Measurements from ENCODE around the gene FRY. TPM values are rescaled to one million over a fixed set of nuclear protein-coding genes. Genes with fewer than 3 reads are reported as not detected.

The FRY gene
- total RNA-seq, 1 experiment from 2014 or later = 1.3 TPM

DNA sequence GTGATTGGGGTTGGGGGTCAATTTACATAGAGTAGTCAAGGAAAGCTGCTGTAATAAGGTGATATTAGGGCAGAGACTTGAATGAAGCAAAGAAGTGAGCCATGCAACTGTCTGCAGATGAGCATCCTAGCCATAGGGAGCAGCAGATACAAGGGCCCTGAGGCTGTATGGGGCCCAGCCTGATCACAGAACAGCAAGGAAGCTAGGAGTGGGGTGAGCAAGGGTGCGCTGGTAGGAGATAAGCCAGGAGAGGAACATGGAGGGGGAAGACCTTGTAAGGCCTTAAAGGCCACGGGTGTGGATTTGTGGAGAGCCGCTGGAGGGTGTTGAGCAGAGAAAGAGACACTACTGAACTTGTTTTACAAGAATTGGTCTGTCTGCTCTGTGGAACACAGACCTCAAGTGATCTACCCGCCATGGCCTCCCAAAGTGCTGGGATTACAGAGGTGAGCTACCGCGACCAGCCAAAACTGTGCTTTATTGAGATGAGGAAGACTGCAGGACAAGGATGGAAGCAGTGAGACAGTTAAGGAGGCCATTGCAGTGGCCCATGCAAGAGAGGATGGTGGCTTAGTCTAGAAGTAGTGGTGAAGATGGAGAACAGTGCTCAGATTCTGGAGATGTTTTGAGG is 190.6 kb downstream of the FRY start:
- Histone ChIP-seq H3K27ac (ENCODE audit: low read length) (no peak overlapping the region), H3K9me3 (ENCODE audit: low read length) (no peaks in the 10 kb centered on the region), H3K9ac (ENCODE audit: low read length) (no peak overlapping the region), H3K4me2 (ENCODE audit: low read length) (no peak overlapping the region), H2AFZ (ENCODE audit: low read length) (no peak overlapping the region), H3K79me2 (ENCODE audit: low read length) (no peaks in the 10 kb centered on the region), H3K4me3 (ENCODE audit: low read length) (no peak overlapping the region), H3F3A (ENCODE audit: low read length, unreplicated experiment) (no peaks in the 10 kb centered on the region), H3K36me3 (ENCODE audit: low read depth, low read length) (no peaks in the 10 kb centered on the region), H3K27me3 (ENCODE audit: low read length) (no peaks in the 10 kb centered on the region), H4K20me1 (ENCODE audit: low read length) (no peaks in the 10 kb centered on the region), H3K9me2 (replicated peaks; ENCODE audit: low read length) (no peaks in the 10 kb centered on the region), H3K4me1 (ENCODE audit: insufficient read depth, low read length) (no peaks in the 10 kb centered on the region)
- ChIA-PET CTCF (no interaction called here), POLR2A (ENCODE audit: unreplicated experiment) (no interaction called here)
- DNase-seq (no peak), ATAC-seq (no peak)
- BruUV-seq (replicated peaks) = no TSS peak
- TF ChIP-seq, protein P1, sequence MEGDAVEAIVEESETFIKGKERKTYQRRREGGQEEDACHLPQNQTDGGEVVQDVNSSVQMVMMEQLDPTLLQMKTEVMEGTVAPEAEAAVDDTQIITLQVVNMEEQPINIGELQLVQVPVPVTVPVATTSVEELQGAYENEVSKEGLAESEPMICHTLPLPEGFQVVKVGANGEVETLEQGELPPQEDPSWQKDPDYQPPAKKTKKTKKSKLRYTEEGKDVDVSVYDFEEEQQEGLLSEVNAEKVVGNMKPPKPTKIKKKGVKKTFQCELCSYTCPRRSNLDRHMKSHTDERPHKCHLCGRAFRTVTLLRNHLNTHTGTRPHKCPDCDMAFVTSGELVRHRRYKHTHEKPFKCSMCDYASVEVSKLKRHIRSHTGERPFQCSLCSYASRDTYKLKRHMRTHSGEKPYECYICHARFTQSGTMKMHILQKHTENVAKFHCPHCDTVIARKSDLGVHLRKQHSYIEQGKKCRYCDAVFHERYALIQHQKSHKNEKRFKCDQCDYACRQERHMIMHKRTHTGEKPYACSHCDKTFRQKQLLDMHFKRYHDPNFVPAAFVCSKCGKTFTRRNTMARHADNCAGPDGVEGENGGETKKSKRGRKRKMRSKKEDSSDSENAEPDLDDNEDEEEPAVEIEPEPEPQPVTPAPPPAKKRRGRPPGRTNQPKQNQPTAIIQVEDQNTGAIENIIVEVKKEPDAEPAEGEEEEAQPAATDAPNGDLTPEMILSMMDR (conservative IDR thresholded peaks at IDR 0.05; ENCODE audit: low read depth, low read length) = no peak
- TF ChIP-seq EZH2 (IDR thresholded peaks at IDR 0.05; ENCODE audit: low read length, unreplicated experiment) (no peak), EZH2phosphoT487 (IDR thresholded peaks at IDR 0.05; ENCODE audit: borderline replicate concordance, low read length) (no peak)
- intact Hi-C loops (cut with micrococcal nuclease) = no loop called here

DNA sequence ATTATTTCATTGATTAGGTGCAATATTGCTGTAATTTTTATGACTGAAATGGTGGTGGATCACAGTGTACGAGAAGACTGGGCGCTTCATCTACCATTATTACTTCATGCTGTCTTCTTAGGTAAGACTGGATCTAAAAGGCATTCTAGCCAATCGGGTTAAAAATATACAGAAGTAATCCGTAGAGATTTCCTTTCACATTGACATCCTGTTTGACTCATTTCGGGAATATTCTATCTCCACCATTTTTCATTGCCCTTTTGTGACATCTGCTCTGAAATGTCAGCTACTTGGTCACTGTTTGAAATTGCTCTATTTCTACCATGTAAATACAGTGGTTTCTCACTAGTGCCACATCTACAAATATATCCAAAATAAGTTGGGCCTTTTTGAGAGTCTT is 193.3 kb downstream of the FRY start:
- POLR2A ChIA-PET (ENCODE audit: unreplicated experiment) = no interaction called here
- intact Hi-C loops (cut with micrococcal nuclease) = no loop called here

DNA sequence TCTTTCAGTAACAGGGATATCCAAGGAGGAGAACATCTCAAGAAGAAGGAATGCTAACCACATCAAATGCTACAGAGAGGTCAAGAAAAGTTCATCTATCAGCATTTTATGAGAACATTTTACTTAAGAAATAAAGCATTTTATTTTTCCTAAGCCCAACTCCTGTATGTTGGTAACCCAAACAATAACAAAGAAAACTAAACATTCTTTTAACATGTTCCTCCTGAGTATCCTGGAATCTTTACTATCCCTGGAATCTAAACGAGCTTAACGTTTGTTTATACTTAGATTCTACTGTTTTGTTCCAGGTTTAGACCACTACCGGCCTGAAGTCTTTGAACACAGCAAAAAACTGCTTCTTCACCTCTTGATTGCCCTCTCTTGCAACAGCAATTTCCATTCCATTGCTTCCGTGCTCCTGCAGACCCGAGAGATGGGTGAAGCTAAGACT is 193.9 kb downstream of the FRY start:
- H3K27ac ChIP-seq (ENCODE audit: low read length) = no peak overlapping the region
- no peaks in the 10 kb centered on the region for H3K79me2 ChIP-seq (ENCODE audit: low read length)
- H4K20me1 ChIP-seq (ENCODE audit: low read length) = no peaks in the 10 kb centered on the region
- H3K4me3 ChIP-seq (ENCODE audit: low read length) = no peak overlapping the region
- H3K4me2 ChIP-seq (ENCODE audit: low read length) = no peak overlapping the region
- no peaks in the 10 kb centered on the region for H3F3A ChIP-seq (ENCODE audit: low read length, unreplicated experiment)
- no peaks in the 10 kb centered on the region for H3K9me2 ChIP-seq (replicated peaks; ENCODE audit: low read length)
- no peak for TF ChIP-seq EZH2phosphoT487 (IDR thresholded peaks at IDR 0.05; ENCODE audit: borderline replicate concordance, low read length)
- TF ChIP-seq EZH2 (IDR thresholded peaks at IDR 0.05; ENCODE audit: low read length, unreplicated experiment) = no peak
- TF ChIP-seq, protein P1 (conservative IDR thresholded peaks at IDR 0.05; ENCODE audit: low read depth, low read length) = no peak
- H3K9ac ChIP-seq (ENCODE audit: low read length) = no peak overlapping the region
- no peaks in the 10 kb centered on the region for H3K9me3 ChIP-seq (ENCODE audit: low read length)
- no peak overlapping the region for H2AFZ ChIP-seq (ENCODE audit: low read length)
- POLR2A ChIA-PET (ENCODE audit: unreplicated experiment) = no interaction called here
- H3K36me3 ChIP-seq (ENCODE audit: low read depth, low read length) = no peaks in the 10 kb centered on the region
- DNase-seq (no peak), ATAC-seq (no peak)
- no TSS peak for BruUV-seq (replicated peaks)
- no peaks in the 10 kb centered on the region for H3K4me1 ChIP-seq (ENCODE audit: insufficient read depth, low read length)
- CTCF ChIA-PET = no interaction called here
- H3K27me3 ChIP-seq (ENCODE audit: low read length) = no peaks in the 10 kb centered on the region
- intact Hi-C loops (cut with micrococcal nuclease) = no loop called here

More for the DNA sequence above, 193.3 kb downstream of the FRY start:
- CTCF ChIA-PET = no interaction called here
- DNase-seq (no peak), ATAC-seq (no peak)
- no peak overlapping the region for H3K4me3 ChIP-seq (ENCODE audit: low read length)
- H3K36me3 ChIP-seq (ENCODE audit: low read depth, low read length) = no peaks in the 10 kb centered on the region
- H4K20me1 ChIP-seq (ENCODE audit: low read length) = no peaks in the 10 kb centered on the region
- H3K79me2 ChIP-seq (ENCODE audit: low read length) = no peaks in the 10 kb centered on the region
- no peak for TF ChIP-seq EZH2phosphoT487 (IDR thresholded peaks at IDR 0.05; ENCODE audit: borderline replicate concordance, low read length)
- TF ChIP-seq, protein P1 (conservative IDR thresholded peaks at IDR 0.05; ENCODE audit: low read depth, low read length) = no peak
- TF ChIP-seq EZH2 (IDR thresholded peaks at IDR 0.05; ENCODE audit: low read length, unreplicated experiment) = no peak
- H3K9me3 ChIP-seq (ENCODE audit: low read length) = no peaks in the 10 kb centered on the region
- no peak overlapping the region for H2AFZ ChIP-seq (ENCODE audit: low read length)
- H3K4me2 ChIP-seq (ENCODE audit: low read length) = no peak overlapping the region
- H3F3A ChIP-seq (ENCODE audit: low read length, unreplicated experiment) = no peaks in the 10 kb centered on the region
- H3K27me3 ChIP-seq (ENCODE audit: low read length) = no peaks in the 10 kb centered on the region
- no peaks in the 10 kb centered on the region for H3K4me1 ChIP-seq (ENCODE audit: insufficient read depth, low read length)
- no peak overlapping the region for H3K27ac ChIP-seq (ENCODE audit: low read length)
- no peaks in the 10 kb centered on the region for H3K9me2 ChIP-seq (replicated peaks; ENCODE audit: low read length)
- BruUV-seq (replicated peaks) = no TSS peak
- H3K9ac ChIP-seq (ENCODE audit: low read length) = no peak overlapping the region

Data from PC-3 (cell line).